ENCODE results near the gene SMYD3.

DNA sequence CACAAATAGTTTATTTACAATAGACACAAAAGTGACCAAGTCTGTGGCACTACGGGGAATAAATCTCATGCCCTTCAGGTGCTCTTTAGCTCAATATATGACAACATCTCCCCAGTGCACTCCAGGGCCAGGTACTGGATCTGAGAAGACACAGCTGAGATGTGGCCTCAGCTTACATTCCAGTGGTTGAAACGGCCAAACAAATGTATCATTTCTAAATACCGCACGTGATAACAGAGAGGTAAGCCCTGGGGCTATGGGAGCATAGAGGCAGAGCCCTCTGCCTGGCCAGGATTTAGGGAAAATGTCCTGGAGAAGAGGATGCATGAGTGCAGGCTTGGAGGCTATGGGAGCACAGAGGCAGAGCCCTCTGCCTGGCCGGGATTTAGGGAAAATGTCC, 630.5 kb downstream of the SMYD3 start:
- TF ChIP-seq, protein P1, sequence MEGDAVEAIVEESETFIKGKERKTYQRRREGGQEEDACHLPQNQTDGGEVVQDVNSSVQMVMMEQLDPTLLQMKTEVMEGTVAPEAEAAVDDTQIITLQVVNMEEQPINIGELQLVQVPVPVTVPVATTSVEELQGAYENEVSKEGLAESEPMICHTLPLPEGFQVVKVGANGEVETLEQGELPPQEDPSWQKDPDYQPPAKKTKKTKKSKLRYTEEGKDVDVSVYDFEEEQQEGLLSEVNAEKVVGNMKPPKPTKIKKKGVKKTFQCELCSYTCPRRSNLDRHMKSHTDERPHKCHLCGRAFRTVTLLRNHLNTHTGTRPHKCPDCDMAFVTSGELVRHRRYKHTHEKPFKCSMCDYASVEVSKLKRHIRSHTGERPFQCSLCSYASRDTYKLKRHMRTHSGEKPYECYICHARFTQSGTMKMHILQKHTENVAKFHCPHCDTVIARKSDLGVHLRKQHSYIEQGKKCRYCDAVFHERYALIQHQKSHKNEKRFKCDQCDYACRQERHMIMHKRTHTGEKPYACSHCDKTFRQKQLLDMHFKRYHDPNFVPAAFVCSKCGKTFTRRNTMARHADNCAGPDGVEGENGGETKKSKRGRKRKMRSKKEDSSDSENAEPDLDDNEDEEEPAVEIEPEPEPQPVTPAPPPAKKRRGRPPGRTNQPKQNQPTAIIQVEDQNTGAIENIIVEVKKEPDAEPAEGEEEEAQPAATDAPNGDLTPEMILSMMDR (IDR thresholded peaks at IDR 0.05): no peak
- TF ChIP-seq POLR2A (IDR thresholded peaks at IDR 0.05): no peak
- TF ChIP-seq POLR2AphosphoS5 (IDR thresholded peaks at IDR 0.05): no peak

All from gastroesophageal sphincter (tissue), 3 donors.